ENCODE results near the gene GTF2H4. TPM values are rescaled to one million over a fixed set of nuclear protein-coding genes. Genes with fewer than 3 reads are reported as not detected.

Gene GTF2H4
- total and polyA plus RNA-seq, 2 of the 8 experiments (the other 6 are each of a cell fraction or from before 2014, with no cell fraction given) = 42.3 to 53.4 TPM

DNA sequence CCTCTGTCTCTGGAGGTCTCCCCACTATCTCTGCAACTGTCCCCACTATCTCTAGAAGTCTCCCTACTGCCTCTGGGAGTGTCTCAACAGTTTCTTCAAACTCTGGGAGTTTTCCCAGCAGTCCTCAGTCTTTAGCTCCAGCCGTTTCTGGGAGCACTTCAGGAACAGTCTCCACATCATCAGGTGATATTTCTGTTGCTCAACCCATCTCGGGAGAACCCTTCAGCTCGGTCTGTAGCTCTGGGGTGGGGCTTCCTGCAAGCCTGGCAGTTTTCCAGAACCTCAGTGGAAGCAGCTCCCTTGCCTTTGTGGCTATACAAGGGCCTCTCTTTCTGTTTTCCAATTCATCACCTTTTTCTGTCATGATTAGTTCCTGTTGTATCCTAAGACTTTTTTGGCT, 27.0 kb downstream of the GTF2H4 start (continued):
- TF ChIP-seq, protein P1, sequence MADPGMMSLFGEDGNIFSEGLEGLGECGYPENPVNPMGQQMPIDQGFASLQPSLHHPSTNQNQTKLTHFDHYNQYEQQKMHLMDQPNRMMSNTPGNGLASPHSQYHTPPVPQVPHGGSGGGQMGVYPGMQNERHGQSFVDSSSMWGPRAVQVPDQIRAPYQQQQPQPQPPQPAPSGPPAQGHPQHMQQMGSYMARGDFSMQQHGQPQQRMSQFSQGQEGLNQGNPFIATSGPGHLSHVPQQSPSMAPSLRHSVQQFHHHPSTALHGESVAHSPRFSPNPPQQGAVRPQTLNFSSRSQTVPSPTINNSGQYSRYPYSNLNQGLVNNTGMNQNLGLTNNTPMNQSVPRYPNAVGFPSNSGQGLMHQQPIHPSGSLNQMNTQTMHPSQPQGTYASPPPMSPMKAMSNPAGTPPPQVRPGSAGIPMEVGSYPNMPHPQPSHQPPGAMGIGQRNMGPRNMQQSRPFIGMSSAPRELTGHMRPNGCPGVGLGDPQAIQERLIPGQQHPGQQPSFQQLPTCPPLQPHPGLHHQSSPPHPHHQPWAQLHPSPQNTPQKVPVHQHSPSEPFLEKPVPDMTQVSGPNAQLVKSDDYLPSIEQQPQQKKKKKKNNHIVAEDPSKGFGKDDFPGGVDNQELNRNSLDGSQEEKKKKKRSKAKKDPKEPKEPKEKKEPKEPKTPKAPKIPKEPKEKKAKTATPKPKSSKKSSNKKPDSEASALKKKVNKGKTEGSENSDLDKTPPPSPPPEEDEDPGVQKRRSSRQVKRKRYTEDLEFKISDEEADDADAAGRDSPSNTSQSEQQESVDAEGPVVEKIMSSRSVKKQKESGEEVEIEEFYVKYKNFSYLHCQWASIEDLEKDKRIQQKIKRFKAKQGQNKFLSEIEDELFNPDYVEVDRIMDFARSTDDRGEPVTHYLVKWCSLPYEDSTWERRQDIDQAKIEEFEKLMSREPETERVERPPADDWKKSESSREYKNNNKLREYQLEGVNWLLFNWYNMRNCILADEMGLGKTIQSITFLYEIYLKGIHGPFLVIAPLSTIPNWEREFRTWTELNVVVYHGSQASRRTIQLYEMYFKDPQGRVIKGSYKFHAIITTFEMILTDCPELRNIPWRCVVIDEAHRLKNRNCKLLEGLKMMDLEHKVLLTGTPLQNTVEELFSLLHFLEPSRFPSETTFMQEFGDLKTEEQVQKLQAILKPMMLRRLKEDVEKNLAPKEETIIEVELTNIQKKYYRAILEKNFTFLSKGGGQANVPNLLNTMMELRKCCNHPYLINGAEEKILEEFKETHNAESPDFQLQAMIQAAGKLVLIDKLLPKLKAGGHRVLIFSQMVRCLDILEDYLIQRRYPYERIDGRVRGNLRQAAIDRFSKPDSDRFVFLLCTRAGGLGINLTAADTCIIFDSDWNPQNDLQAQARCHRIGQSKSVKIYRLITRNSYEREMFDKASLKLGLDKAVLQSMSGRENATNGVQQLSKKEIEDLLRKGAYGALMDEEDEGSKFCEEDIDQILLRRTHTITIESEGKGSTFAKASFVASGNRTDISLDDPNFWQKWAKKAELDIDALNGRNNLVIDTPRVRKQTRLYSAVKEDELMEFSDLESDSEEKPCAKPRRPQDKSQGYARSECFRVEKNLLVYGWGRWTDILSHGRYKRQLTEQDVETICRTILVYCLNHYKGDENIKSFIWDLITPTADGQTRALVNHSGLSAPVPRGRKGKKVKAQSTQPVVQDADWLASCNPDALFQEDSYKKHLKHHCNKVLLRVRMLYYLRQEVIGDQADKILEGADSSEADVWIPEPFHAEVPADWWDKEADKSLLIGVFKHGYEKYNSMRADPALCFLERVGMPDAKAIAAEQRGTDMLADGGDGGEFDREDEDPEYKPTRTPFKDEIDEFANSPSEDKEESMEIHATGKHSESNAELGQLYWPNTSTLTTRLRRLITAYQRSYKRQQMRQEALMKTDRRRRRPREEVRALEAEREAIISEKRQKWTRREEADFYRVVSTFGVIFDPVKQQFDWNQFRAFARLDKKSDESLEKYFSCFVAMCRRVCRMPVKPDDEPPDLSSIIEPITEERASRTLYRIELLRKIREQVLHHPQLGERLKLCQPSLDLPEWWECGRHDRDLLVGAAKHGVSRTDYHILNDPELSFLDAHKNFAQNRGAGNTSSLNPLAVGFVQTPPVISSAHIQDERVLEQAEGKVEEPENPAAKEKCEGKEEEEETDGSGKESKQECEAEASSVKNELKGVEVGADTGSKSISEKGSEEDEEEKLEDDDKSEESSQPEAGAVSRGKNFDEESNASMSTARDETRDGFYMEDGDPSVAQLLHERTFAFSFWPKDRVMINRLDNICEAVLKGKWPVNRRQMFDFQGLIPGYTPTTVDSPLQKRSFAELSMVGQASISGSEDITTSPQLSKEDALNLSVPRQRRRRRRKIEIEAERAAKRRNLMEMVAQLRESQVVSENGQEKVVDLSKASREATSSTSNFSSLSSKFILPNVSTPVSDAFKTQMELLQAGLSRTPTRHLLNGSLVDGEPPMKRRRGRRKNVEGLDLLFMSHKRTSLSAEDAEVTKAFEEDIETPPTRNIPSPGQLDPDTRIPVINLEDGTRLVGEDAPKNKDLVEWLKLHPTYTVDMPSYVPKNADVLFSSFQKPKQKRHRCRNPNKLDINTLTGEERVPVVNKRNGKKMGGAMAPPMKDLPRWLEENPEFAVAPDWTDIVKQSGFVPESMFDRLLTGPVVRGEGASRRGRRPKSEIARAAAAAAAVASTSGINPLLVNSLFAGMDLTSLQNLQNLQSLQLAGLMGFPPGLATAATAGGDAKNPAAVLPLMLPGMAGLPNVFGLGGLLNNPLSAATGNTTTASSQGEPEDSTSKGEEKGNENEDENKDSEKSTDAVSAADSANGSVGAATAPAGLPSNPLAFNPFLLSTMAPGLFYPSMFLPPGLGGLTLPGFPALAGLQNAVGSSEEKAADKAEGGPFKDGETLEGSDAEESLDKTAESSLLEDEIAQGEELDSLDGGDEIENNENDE (IDR thresholded peaks at IDR 0.05; ENCODE audit: insufficient replicate concordance, low read length) = no peak
- TF ChIP-seq SRF (IDR thresholded peaks at IDR 0.05; ENCODE audit: low read depth, low read length) = no peak
- TF ChIP-seq ZNF274 (IDR thresholded peaks at IDR 0.05; ENCODE audit: borderline replicate concordance, extremely low read depth, low read length) = no peak
- TF ChIP-seq, protein P2, sequence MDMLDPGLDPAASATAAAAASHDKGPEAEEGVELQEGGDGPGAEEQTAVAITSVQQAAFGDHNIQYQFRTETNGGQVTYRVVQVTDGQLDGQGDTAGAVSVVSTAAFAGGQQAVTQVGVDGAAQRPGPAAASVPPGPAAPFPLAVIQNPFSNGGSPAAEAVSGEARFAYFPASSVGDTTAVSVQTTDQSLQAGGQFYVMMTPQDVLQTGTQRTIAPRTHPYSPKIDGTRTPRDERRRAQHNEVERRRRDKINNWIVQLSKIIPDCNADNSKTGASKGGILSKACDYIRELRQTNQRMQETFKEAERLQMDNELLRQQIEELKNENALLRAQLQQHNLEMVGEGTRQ (IDR thresholded peaks at IDR 0.05; ENCODE audit: low read length) = no peak
- no peak for TF ChIP-seq CHD1 (IDR thresholded peaks at IDR 0.05; ENCODE audit: low read depth, low read length)
- no peak for TF ChIP-seq YY1 (IDR thresholded peaks at IDR 0.05; ENCODE audit: low read depth, low read length)
- TF ChIP-seq BCL11A (IDR thresholded peaks at IDR 0.05; ENCODE audit: low read depth in 2 of 2, low read length in 2 of 2) = no peak
- no peak for TF ChIP-seq CTBP2 (IDR thresholded peaks at IDR 0.05; ENCODE audit: borderline replicate concordance, insufficient read depth, insufficient read length, low read length)

All from H1 (cell line).